ENCODE data around the gene TEX19. TPM values are rescaled to one million over a fixed set of nuclear protein-coding genes. Genes with fewer than 3 reads are reported as not detected.

Gene TEX19
- total RNA-seq, 1 donor from 2014 or later, result not detected

DNA sequence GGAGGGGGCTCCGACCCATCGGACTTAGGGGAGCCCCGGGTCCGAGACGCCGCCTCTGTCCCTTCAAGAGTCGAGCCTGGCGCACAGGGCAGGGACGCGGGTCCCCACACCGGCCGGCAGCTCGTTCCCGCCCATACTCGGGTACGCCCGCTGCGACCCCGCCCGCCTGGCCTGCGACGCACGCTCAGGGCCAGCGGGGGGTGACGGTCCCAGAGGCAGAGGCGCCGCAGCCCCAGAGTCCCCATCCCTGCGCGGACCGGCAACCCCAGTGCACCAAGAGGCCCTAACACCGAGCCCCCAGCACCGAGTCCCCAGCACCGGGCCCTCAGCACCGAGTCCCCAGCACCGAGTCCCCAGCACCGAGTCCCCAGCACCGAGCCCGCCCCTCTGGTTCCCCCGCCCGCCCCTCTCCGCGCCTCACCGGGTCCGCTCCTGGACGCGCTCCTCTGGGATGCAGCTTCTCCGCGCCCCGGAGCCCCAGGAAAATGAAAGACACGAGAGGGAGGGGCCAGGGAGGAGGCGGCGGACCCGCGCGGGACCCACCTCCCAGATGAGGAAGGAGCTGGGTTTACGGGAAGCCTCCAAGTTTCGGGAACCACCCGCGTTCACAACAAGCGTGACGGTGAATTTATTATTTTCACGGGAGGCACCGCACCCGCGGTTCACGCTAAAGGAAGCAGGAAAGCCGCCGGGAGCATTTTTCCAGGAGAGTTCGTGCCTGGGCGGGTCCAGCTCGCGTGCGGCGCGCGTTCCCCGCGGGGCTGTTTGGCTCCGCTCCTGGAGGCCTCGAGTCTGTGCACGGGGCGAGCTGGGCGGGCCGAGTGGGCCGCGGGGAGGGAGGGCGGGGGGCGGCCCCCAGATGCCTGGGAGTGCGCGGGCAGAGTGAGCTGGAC is 25.5 kb upstream of the TEX19 start, which contains the start of gene SECTM1:
Gene SECTM1 (minus strand): TSS at position 488 of the 893 bp plus-strand sequence. CDS start 6,526 bp downstream, outside the sequence.
- H3K27me3 ChIP-seq, result no peaks in the 10 kb centered on the region
- H3K9me3 ChIP-seq, result no peaks in the 10 kb centered on the region
- intact Hi-C loops (cut with DNase I), result loop anchor here (10.0 kb wide), 1 partner anchor 299 kb away; the partner anchor contains the start of genes DCXR and RAC3
- TF ChIP-seq, protein P1, sequence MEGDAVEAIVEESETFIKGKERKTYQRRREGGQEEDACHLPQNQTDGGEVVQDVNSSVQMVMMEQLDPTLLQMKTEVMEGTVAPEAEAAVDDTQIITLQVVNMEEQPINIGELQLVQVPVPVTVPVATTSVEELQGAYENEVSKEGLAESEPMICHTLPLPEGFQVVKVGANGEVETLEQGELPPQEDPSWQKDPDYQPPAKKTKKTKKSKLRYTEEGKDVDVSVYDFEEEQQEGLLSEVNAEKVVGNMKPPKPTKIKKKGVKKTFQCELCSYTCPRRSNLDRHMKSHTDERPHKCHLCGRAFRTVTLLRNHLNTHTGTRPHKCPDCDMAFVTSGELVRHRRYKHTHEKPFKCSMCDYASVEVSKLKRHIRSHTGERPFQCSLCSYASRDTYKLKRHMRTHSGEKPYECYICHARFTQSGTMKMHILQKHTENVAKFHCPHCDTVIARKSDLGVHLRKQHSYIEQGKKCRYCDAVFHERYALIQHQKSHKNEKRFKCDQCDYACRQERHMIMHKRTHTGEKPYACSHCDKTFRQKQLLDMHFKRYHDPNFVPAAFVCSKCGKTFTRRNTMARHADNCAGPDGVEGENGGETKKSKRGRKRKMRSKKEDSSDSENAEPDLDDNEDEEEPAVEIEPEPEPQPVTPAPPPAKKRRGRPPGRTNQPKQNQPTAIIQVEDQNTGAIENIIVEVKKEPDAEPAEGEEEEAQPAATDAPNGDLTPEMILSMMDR (IDR thresholded peaks at IDR 0.05), result no peak
- peak within 1 kb of the TSS; percentile 76 for H3K27ac ChIP-seq
- DNase-seq, result peak; percentile 78
- no peaks in the 10 kb centered on the region for H3K36me3 ChIP-seq
- peaks cover 39% of the 10 kb centered on the region for H3K4me1 ChIP-seq
- peak; percentile 50 for ATAC-seq
- H3K4me3 ChIP-seq, result peak within 1 kb of the TSS; percentile 70

DNA sequence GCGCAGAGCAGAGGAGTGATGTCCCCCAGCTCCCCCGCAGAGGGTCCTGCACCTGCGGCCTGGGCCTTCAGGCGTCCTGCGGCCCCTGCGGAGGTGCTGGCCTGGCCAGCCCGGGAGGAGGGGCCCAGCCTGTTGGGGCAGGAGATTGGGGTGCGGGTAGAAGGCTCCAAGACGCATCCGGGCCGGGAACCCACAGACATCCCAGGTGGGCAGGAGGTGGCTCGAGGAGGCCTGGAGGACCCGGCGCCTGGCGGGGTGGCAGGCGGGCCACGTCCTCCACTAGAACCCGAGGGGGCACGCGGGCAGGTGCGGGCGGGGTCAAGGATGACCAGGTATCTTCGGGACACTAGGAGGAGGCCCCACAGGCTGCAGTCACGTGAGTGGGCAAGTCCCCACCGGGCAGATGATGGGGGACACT is 24.8 kb upstream of the TEX19 start:
- no peaks in the 10 kb centered on the region for H3K9me3 ChIP-seq
- peak; percentile 68 for DNase-seq
- TF ChIP-seq, protein P1 (IDR thresholded peaks at IDR 0.05), result no peak
- no peaks in the 10 kb centered on the region for H3K27me3 ChIP-seq
- ATAC-seq, result no peak
- peaks cover 46% of the 10 kb centered on the region for H3K4me1 ChIP-seq
- intact Hi-C loops (cut with DNase I), result loop anchor here (10.0 kb wide), 1 partner anchor 299 kb away; the partner anchor contains the start of genes DCXR and RAC3
- H3K27ac ChIP-seq, result peak overlapping the region; percentile 76
- H3K4me3 ChIP-seq, result peak overlapping the region; percentile 70
- H3K36me3 ChIP-seq, result no peaks in the 10 kb centered on the region

DNA sequence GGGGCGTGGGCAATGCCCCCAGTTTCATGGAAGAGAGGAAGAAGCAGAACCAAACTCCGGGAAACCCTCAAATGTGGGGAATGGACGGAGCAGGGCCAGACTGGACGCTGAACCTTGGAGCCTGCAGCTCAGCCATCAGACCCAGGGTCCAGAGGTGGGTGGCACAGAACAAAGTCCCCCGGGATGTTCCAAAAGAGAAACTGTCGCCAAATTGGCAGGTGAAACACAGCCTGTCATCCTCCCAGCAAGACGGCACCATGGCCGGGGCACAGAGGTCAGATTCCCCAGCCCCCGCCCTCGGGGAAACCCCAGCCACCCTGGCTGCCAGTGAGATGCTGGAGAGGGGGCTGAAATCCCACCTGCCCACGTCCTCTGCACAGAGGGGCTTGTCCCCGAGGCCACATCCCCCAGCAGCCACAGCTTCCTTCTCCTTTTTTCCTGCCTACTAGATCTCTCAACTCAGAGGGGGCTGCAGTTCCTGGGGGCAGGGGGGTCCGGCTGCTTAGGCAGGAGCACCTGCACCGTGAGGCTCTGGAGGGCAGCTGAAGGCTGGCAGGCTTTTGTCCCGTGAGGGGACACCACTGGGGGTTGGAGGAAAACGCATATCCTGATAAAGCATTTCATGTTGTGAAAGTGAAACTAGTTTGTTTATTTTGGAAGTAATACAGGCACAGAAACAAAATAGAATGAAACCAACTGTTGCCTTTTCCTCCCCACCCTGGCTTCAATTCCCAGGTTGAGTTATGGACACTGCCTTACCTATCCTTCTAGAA is 24.2 kb upstream of the TEX19 start:
- Histone ChIP-seq H3K36me3 (no peaks in the 10 kb centered on the region), H3K4me1 (peaks cover 51% of the 10 kb centered on the region), H3K9me3 (no peaks in the 10 kb centered on the region), H3K4me3 (peak overlapping the region; percentile 70), H3K27ac (peak overlapping the region; percentile 76), H3K27me3 (no peaks in the 10 kb centered on the region)
- DNase-seq (peak; percentile 69), ATAC-seq (no peak)
- TF ChIP-seq, protein P1 (IDR thresholded peaks at IDR 0.05), result no peak
- intact Hi-C loops (cut with DNase I), result loop anchor here (10.0 kb wide), 1 partner anchor 300 kb away; the partner anchor contains the start of genes DCXR and RAC3

DNA sequence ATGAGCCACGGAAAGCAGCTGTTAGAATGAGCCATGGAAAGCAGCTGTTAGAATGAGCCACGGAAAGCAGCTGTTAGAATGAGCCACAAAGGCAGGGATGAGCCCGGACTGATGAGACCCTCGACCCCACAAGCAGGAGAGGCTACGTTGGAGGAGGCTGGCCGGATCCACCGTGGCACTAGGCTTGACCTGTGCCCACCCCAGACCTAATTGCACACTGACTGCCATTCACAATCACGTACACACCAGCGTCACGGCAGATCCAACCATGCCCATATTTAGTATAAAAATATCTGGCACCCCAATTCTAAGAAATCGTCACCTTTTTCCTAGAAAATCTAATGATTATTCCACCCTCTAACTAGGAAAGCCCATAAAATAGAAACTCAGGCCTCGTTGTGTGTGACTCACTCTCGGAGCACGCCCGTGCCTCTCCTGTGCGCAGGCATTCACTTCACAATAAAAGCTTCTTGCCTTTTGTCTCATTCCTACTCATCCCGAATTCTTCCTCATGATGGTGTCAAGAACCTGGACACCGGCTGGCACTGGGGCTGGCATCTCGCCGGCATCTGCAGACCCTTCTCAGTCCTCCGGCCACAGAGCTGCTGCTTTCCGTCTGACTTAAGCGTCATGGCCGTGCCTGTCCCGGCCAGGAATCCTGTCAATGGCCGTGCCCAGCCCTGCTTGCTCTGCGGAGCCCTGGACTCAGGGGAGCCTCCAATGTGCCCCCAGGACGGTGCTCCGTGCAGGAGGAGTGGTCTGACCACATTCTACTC is 20.0 kb upstream of the TEX19 start:
- H3K4me1 ChIP-seq, result peaks cover 26% of the 10 kb centered on the region
- no peaks in the 10 kb centered on the region for H3K36me3 ChIP-seq
- intact Hi-C loops (cut with DNase I), result loop anchor here (10.0 kb wide), 1 partner anchor 304 kb away; the partner anchor contains the start of genes DCXR and RAC3
- H3K27me3 ChIP-seq, result no peaks in the 10 kb centered on the region
- TF ChIP-seq, protein P1 (IDR thresholded peaks at IDR 0.05), result no peak
- ATAC-seq, result peak; percentile 55
- DNase-seq, result no peak
- H3K27ac ChIP-seq, result peak overlapping the region; percentile 60
- H3K4me3 ChIP-seq, result peak overlapping the region; percentile 21
- H3K9me3 ChIP-seq, result no peaks in the 10 kb centered on the region
